ENCODE measurements around the gene AOPEP.

Gene AOPEP

GRCh38 chr9:94896512-94896911 is 170.0 kb downstream of the AOPEP start:
- no peak for DNase-seq (ENCODE audit: low spot score)

GRCh38 chr9:94899464-94900221 is 173.1 kb downstream of the AOPEP start:
- no peak for DNase-seq (ENCODE audit: low spot score)

GRCh38 chr9:94900222-94901018 is 173.9 kb downstream of the AOPEP start:
- DNase-seq (ENCODE audit: low spot score): no peak

- DNase-seq (ENCODE audit: low spot score): no peak
Measured at GRCh38 chr9:94901019-94901363, 174.5 kb downstream of the AOPEP start.

DNA sequence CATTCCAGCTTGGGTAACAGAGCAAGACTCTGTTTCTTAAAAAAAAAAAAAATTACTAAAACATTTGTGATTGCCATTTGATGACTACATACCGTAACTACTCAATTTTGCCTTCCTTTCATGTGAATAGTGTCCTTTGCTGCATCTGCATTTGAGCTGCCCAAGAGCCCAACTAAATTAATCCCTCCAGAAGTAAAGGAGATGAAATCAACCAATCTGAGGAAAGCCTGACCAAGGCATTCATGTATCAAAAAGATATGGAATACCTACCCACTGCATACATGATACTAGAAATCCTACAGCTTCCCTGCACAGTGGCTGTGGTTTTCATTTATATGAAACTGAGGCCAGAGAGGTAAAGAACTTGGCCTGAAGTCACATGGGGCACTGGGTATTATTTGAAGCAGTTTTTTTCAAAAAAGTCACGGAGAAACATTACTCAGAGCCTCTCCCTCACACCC is 177.5 kb downstream of the AOPEP start:
- no peak for DNase-seq (ENCODE audit: low spot score)

- DNase-seq (ENCODE audit: low spot score): no peak
Measured at GRCh38 chr9:94904806-94905205, 178.3 kb downstream of the AOPEP start.

- DNase-seq (ENCODE audit: low spot score): no peak
Measured at GRCh38 chr9:94905606-94906005, 179.1 kb downstream of the AOPEP start.

DNA sequence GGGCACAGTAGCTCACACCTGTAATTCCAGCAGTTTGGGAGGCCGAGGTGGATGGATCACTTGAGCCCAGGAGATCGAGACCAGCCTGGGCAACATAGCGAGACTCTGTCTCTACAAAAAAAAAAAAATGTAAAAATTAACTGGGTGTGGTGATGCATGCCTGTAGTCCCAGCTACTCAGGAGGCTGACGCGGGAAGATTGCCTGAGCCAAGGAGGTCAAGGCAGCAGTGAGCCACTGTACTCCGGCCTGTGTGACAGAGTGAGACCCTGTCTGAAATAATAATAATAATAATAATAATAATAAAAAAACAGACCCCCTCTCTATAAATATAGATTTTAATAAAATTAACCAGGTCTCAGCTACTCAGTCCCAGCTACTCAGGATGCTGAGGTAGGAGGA is 179.7 kb downstream of the AOPEP start:
- DNase-seq (ENCODE audit: low spot score): no peak

GRCh38 chr9:94906713-94907112 is 180.2 kb downstream of the AOPEP start:
- DNase-seq (ENCODE audit: low spot score): no peak

DNA sequence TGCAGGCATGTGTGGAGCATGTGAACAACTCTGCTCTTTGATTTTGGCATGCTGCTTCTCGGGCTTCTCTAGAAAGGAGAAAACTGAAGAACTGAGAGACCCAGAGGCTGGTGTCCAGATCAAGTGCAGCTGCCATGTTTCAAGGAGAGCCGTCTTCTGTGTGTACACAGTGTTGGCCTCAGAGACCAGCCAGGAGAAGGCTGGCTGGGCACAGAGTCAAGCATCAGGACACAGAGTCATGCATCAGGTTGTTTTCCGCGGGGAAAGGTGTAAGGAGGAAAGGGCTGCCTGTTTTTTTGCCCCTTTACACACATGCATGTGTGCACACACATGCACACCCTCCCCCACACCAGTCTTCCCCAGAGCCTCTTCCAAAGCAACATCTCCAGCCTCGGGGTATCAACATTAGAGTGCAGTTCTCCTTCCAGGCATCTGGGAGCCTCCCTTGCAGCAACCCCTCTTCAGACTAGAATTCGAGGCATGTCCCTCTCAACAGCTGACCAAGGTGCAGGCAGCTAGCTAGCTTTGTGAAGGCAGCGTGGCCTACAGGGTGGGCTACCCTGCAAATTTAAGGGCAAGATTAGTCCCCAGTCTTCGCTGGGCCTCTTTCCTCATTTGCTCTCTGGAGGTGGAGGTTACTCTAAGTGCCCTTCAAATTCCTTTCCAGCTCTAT is 180.9 kb downstream of the AOPEP start:
- no peak for DNase-seq (ENCODE audit: low spot score)

DNA sequence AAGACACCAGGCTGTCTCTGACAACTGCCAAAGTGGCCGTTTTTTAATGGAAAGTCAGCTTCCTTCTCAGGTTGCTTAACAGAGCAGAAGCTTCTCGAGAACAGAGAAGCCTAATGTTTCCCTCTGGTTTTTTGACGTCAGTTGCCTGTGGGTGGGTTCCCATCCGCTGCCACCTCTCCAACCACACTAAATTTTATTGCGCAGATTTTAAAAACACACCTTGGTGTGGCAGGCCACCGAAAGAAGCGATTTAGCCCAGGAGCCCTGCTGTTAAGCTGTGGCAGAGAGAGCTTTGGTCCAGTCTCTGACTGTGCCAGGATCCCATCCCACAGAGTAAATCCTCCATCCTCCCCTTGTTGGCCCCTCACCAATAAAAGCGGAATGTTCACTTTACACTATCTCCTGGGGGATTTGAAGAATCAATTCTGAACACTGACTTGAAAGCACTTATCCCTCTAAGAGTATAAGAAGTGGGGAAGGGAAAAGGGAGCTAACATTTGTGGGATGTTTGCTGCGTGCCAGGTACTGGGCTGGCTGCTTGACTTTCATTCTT is 181.6 kb downstream of the AOPEP start:
- DNase-seq (ENCODE audit: low spot score): no peak

- DNase-seq (ENCODE audit: low spot score): no peak
Measured at GRCh38 chr9:94908583-94909249, 182.2 kb downstream of the AOPEP start.

GRCh38 chr9:94909250-94909894 is 182.9 kb downstream of the AOPEP start:
- no peak for DNase-seq (ENCODE audit: low spot score)

GRCh38 chr9:94909965-94910730 is 183.6 kb downstream of the AOPEP start:
- DNase-seq (ENCODE audit: low spot score): no peak

- no peak for DNase-seq (ENCODE audit: low spot score)
Measured at GRCh38 chr9:94911211-94911610, 184.7 kb downstream of the AOPEP start.

DNA sequence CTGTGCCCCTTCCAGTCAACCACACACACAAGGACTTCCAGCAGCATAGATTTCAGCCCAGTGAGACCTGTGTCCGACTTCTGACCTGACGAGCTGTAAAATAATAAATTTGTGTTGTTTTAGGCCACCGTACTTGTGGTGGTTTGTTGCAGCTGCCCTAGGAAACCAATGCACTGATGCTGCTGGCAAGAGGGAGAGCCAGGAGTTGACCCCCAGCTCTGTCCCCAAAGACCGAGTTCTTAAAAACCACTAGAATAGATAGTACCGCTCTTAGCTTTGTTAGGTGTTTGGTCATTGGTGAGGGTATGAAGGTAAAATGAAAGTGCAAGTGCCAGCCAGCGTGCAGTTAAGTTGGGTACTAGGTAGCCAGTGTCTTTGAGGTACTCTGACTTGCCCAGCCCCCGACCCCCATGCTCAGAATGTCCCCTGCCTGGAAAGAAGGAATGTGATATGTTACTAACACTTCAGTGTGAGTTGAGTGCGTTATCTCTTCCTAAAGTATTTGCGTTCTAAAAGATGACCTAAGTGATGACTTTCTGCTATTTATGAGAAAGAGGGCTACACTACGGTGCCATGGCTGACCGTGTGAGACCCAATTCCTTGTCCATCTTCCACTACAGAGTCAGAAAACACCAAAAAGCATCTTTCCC is 185.6 kb downstream of the AOPEP start:
- DNase-seq (ENCODE audit: low spot score): no peak

GRCh38 chr9:94912700-94913249 is 186.3 kb downstream of the AOPEP start:
- DNase-seq (ENCODE audit: low spot score): no peak

- DNase-seq (ENCODE audit: low spot score): no peak
Measured at GRCh38 chr9:94913550-94913949, 187.1 kb downstream of the AOPEP start.

DNA sequence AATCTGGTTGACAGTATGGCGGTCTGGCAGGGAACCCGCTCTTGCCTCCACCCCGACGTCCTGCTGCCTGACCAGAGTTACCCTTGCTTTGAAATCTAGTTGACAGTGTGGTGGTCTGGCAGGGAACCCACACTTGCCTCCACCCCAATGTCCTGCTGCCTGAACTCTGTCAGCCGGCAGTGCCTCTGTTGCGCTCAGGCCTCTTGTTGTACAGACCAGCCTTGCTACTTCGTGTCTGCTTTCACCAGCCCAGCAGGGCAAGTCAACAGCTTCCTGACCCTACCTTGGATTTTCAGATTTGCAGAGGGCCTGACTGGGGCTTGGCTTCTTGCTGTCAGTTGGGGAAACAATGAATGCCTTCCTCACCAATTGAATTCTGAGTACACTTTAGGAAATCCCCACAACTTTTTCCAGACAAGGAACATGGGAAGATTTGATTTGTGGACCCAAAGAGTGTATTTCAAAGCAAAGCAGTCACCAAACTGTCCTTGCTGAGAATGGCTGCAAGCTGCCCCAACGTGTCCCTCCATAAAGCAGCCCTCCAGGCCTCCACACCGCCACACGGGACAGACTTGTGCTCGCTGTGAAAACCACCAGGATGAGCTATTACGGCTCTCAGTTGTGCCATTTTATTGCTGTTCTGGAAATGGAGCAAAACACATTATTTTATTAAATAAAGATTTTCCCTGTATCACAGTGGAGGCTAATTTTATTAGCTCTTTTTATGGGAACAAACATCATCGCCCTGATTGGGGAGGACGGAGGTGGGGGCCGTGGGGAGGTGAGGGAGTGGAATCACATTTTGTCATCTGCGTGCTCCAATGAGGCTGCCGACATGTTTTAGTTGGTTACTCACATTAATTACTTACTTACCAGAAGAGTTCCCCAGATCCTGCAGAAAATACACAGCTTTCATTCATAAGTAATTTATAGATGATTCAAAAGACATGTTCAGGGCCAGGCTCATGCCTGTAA is 189.3 kb downstream of the AOPEP start:
- no peak for DNase-seq (ENCODE audit: low spot score)
